Upper lobe of left lung (tissue), 4 donors: ENCODE results near the gene TAS2R9.

Source experiments
- CTCF ChIP-seq, 6 experiments: fragments of 450-650 bp in 4 of 6; fragments of 200-600 bp in 2 of 6; sonication (generic) in 2 of 6; IDR thresholded peaks; one replicate each; pipeline ENCODE4 v1.5.1; 2016 to 2019; ENCODE audit warnings: antibody characterized with exemption in 6 of 6
- POLR2A ChIP-seq, 4 donors: fragments of 450-650 bp; IDR thresholded peaks; one replicate each; pipeline ENCODE4 v1.5.1; 2016 to 2017; ENCODE audit warnings: antibody characterized with exemption in 4 of 4, mild to moderate bottlenecking in 2 of 4
- POLR2AphosphoS5 ChIP-seq, 2 donors: sonication (generic); formaldehyde crosslinking; IDR thresholded peaks; one replicate each; pipeline ENCODE4 v1.5.1; 2017; ENCODE audit warnings: antibody characterized with exemption in 2 of 2

GRCh38 chr12:10851243-10851858 is 41.4 kb upstream of the TAS2R9 start:
- TF ChIP-seq CTCF (IDR thresholded peaks at IDR 0.05) = no peak
- TF ChIP-seq POLR2A (IDR thresholded peaks at IDR 0.05) = no peak
- TF ChIP-seq POLR2AphosphoS5 (IDR thresholded peaks at IDR 0.05) = no peak
